Adrenal gland (tissue), 5 donors: ENCODE measurements around the gene SPEG.

ENCODE experiments used
- CTCF ChIP-seq, 6 experiments: fragments of 450-650 bp in 4 of 6; fragments of 200-600 bp in 2 of 6; sonication (generic) in 1 of 6; IDR thresholded peaks; 1 replicate in 5 of 6; 2 replicates in 1 of 6; pipeline versions ENCODE4 v1.5.1 to v1.8.0; 2016 to 2021; ENCODE audit warnings: antibody characterized with exemption in 6 of 6, mild to moderate bottlenecking in 2 of 6, moderate library complexity in 1 of 6
- POLR2A ChIP-seq, 2 donors: fragments of 450-650 bp; IDR thresholded peaks; one replicate each; pipeline ENCODE4 v1.6.1; 2017; ENCODE audit warnings: antibody characterized with exemption in 2 of 2, mild to moderate bottlenecking in 2 of 2, moderate library complexity in 1 of 2
- donor health status: DM: no; HTN: no; CAD: no.

GRCh38 chr2:219410390-219410789 lies 24.3 kb upstream of the SPEG start:
- TF ChIP-seq POLR2A (IDR thresholded peaks at IDR 0.05) (no peak), CTCF (IDR thresholded peaks at IDR 0.05) (no peak)
